EH (cell line): ENCODE measurements around the gene LIFR.

Source experiments
- DNase-seq: peaks from one replicate; pipeline ENCODE4 v3.0.0-alpha.2; 2015; ENCODE audit warnings: low read depth

The LIFR gene

DNA sequence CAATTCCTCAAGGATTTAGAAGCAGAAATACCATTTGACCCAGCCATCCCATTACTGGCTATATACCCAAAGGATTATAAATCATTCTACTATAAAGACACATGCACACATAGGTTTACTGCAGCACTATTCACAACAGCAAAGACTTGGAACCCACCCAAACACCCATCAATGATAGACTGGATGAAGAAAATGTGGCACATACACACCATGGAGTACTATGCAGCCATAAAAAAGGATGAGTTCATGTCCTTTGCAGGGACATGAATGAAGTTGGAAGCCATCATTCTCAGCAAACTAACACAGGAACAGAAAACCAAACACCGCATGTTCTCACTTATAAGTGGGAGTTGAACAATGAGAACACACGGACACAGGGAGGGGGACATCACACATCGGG is 39.8 kb downstream of the LIFR start:
- DNase-seq = peak; percentile 19

DNA sequence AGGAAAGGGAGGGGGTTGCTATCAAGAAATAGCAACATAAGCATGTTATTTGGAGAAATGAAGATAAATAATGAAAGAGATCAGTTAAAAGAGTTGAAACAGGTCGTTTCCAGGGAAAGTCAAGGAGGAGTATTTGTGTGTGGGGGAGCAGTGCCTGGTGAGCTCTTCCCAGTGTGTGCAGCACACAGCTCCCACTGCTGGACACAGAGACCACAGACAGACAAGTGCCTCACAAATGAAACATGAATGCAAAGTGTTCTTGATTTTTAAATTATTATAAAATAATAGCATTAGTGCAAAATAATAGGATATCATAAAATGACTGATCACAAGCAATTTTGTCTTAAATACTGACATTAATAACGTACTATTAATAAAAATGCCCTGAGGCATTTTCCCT is 40.8 kb downstream of the LIFR start:
- DNase-seq = peak; percentile 52

DNA sequence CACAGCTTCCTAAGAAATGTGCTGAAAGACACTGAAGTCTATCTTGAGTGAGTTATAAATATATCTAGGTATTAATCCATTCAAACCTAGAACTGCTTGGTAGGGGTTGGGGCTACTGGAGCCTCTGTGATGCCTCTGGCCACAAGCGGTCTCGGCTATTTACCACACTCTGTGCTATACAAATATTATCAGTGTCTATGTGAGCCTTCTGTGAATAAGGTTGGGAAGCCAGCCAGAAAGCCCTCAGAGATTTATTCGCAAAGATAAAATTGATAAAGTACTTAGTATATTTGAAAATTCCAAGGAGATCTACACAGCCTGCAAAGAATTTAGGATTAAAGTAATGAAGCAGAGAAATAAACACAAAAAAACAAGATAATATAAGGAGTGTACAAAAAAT is 41.4 kb downstream of the LIFR start:
- DNase-seq = no peak

DNA sequence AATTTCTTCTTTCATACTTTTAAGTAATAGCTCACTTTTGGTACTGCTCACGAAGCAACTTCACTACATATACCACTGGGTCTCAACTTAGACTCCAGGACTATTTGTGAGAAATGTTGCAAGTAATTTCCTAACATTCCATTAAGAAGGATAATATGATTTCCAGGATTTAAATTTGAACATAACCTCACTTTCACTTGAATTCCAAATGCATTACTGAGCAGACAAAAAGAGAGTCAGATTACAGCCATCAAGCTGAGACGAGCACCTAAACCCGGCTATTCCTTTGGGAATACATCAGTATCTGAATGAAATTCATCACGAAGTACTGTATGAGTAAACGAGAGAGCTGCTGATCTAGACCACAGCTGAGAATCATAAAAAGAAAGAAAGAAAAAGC is 47.3 kb downstream of the LIFR start:
- DNase-seq = peak; percentile 83

DNA sequence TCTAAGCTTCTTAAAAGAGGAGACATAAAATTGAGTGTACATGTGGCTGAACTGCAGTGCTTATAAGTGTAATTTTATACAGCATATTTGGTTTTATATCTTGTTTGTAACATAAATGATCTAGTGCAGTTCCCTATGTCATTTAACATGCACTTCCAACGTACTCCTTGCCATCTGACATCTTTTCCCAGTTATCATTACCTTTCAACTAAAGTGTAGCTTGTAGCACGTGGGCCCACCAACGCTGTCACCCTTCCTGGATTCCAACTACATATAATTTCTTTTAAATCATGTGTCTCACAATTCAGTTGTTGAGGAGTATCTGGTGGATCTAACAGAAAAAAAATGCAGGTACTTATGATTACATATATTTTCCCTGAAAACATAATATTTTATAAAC is 50.1 kb downstream of the LIFR start:
- no peak for DNase-seq

DNA sequence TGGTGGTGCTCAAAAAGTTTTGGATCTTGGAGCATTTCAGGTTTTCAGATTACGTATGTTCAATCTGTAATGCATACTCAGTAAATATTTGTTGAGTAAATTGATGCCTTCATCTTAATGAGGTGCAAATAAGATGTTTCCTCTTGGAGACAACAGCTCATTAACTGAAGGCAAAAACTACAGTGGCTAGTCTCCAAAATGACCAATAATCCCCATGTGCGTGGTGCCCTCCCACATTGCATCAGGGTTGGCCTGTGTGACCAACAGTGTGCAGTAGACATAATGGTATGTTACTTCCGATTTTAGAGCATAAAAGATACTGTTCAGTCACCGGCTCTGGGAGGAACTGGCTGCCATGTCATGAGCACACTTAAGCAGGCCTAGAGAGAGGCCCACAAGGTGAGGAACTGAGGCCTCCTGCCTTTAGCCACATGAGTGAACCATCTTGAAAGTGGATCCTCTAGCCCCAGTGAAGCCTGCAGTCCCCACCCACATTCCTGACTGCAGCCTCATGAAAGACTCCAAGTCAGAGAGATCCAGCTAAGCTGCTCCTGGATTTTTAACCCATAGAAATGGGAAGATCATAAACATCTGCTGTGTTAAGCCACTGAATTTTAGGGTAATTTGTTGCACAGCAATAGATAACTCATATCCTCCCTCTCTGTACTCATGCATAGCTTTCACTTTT is 55.7 kb downstream of the LIFR start:
- peak; percentile 73 for DNase-seq

DNA sequence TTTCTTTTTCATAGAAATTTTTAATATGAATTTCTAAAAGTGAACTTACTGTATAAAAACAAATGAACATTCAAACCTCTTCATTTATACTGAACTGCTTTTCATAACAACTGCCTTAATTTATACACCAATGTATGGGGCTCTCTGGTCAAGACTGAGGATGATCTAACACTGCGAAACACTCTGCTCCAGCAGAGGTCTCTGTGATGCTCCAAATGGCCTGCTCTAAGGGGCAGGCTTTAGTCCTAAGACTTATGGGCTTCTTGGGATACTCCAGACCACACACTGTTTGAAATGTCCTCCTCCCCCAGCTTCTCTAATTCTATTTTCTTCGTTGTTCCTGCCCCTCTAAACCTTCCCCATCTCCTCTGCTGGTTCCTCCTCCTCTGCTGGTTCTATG is 58.5 kb downstream of the LIFR start:
- peak; percentile 39 for DNase-seq

DNA sequence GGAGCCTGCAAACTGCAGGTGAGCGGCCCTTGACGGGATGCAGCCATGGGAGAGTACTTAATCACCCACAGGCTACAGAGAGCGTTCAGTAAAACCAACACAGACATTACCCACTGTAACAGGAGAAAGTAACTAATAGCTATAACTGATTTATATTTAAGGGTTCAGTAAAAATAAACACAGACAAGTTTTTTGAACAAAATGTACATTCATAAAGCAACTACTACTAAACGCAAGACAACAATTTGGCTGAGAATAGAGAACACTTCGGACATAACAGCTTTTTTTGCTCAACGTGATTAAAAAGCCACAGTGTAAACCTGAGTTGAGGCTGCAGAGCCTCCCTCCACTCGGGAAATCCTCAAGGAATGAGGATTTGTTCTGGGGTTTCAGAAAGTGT is 61.7 kb downstream of the LIFR start:
- no peak for DNase-seq

DNA sequence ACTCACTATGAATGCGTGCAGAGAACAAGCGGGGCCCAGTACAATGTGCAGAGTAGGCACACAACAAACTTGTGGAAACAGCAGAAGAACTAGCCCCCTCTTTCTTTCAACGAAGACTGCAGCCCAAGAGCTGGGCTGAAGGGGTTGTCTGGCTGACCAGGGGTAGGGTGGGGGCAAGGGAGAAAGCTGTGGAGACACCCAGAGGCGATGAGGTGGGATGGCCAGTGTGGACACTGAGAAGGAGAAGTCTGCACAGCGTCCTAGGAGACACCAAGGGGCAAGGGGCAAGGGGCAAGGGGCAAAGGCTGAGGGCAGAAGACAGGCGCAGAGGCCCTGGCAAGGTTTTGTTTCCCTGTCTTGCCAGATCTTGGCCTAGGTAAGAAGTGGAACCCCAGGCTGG is 62.3 kb downstream of the LIFR start:
- no peak for DNase-seq

DNA sequence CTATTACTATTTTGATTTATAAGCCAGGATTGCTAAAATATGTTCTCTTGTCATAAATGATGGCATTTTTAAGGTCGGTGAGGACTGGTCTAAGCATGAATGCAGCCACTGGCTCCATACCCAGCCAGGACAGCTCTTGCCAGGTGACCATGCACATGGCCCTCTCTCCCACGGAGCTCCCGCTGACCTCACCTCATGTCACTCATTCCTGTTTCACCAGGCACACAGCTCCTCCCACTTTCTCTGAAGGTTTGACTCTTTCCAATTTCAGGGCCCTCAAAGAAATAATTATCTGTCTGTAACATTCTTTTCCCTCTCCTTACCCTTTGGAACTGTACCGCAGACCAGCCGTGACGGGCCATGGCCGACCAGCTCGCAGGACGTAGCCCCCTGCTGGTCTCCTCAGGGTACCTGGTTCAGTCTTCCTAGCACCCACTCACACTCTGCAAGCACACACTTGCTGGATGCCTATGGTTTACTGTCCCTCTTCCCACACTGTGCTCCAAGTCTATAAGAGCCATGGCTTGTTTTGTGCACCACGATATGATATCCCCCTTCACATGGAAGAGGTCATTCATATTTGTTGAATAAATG is 72.5 kb downstream of the LIFR start:
- DNase-seq = no peak

DNA sequence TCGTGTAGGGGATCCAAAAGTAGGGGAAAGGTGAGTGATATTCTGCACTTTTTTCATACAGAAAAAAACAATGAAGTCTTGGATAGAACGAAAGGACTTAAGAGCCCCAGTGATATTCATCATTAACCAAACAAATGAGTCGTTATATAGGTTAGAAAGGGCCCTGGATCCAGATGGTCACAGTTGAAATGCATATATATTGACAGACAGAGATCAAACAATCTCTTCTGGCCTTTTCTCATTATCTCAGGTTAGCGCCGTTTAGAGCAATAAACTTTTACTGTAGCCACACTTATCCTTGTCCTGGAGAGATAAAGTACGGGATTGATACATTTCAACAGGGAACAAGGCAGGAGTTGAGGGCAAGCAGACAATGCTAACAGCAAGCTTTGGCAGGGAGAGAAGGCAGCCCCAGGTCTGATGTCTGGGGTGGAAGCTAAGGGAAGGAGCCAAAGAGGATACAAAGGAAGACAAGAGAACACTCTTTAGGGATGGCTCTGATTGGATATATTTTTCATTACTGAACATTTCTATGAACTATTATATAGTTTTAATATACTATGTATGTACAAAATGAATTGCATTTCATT is 77.0 kb downstream of the LIFR start:
- DNase-seq = no peak

DNA sequence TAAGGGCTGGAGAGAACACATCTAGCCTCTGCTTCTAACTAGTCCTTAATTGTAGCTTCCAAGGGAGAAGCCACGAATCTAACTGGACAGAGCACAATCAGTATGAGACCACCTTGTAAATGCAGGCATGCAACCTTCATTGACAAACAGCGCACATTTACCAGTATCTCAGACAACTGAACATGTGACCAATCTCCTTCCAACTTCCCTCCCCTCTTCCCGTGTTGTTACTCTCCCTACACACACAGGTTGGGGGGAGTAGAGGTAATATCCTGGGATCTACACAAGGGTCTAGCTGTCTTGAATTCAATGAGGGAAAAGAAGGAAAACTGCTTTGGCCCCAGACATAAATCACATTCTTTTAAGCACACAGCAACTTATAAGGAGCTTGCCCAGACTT is 77.6 kb downstream of the LIFR start:
- DNase-seq = no peak

DNA sequence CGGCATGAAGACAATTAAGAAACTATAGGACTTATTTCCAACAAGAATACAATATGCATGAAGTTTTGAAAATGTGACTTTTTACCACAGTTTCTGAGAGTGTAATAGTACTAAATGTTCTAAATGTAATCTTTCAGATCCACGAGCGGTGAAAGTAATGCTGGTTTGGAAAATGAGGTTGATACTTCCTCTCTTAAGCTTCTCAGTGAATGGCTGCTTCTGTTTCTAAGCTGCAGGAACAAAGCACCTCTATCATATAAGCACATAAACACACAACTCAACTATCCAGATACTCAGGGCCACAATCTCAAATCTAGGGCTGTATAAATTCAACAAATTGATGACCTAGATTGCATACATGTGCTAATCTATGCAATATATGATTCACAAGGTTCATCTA is 78.3 kb downstream of the LIFR start:
- no peak for DNase-seq

DNA sequence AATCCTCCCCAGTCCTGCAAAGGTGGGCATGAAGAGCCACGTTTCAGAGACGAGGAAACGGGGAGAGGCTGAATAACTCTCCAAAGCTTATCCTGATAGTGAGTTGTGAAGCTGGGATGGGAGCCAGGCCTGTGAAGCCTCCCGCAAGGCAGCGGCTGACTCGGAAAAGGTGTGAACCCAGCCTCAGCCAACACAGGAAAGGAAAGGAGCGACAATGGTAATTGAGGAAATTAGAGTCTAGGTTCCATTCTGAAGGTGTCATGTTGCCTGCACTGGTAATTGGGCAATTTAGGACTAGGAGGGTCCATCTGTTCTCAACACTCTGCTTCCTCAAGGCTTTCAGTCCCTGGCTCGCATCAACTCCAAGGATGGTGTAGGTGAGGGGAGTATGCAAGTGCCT is 83.4 kb downstream of the LIFR start:
- no peak for DNase-seq

DNA sequence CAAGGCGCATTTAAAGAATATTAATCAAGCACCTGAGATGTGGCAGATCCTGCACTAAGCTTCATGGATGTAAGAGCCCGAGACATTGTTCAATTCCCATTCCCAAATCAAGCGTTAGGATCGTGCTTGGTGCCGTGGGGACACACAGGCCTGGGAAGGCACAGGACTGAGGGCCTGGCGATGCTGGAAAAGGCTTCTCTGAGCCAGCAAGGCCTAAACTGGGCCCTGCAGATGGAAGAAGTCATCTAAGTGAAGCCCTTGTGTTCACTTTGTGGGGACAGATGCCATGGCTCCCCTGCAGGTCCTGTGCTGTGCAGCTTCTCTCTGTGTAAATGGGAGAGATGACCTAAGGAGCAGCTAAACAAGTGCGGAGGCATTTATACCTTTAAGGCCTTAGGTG is 83.9 kb downstream of the LIFR start:
- DNase-seq = no peak

DNA sequence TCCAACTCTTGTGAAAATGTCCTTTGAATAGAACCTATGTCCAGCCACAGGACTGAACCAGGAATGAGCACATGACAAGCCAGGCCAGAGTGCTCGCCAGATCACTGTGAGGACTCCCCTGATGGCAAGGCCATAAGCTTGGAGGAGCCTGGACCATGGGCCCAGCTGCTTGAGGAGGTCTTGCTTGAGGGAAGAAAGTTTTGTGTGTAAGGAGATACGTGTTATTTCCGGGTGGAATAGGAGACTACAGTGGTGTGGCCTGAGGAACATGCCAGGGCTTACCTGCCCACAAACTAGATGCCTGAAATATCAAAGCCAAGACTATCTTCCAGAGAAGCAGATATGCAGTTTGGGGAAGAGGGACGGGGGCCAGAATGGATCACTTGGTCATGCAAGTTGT is 84.7 kb downstream of the LIFR start:
- no peak for DNase-seq

DNA sequence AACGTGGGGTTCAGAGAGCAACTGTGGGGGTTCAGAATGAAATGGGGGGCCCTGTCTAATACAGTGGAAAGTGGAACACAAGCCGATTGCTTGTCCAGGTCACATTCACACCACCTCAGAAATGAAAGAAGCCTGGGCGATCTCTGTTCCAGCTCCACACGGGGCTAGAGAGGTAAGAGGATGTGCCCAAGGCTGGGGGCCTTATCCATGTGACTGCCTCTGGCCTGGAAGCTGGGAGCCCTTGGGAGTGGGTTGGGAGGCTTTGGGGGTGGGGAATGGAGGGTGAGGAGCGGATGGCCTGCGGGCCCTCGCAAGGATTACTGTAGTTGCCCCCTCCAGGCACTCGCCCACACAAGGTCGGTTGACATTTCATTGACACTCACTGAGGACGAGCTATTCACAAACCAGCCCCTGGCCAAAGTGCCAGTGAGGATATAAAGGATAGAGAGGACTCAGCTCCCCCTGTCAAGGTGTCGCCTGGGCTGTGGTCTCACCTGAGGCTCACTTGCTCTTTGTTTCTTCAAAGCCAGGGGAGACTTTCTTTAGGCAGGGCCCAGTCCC is 86.7 kb downstream of the LIFR start:
- DNase-seq = no peak

DNA sequence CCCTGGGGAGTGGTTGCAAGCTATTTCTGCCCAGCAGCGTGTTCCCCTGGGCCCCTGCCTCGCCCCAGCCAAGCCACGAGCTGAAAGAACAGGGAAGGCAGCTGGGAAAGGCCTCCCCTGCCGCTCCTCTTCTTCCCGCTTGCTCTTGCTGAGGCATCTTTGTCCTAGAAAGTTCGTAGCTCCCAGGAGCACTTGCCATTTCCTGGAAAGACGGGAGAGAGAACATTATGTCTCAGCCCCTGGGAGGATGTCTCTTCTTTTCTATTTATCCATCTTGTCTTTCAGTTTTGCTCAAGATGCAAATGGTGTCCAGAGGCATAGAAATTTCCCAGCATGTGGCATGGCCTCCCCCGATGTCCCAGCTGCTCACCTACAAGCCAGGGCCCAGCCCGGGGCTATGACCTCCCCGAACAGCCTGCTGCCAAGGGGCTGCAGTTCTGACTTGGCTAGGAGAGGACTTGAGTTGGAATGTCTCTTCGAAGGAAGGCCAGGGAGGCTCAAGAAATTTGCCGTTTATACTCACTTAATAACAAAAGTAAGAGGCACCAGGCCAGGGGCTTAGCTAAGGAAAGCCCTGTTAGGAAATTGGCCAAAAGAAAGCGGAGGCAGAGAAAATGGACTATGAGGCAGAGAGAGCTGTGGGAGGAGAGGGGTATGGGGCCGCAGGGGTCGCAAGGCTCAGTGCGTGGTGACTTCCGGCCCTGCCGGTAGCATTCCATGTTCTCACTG is 87.3 kb downstream of the LIFR start:
- DNase-seq = no peak

DNA sequence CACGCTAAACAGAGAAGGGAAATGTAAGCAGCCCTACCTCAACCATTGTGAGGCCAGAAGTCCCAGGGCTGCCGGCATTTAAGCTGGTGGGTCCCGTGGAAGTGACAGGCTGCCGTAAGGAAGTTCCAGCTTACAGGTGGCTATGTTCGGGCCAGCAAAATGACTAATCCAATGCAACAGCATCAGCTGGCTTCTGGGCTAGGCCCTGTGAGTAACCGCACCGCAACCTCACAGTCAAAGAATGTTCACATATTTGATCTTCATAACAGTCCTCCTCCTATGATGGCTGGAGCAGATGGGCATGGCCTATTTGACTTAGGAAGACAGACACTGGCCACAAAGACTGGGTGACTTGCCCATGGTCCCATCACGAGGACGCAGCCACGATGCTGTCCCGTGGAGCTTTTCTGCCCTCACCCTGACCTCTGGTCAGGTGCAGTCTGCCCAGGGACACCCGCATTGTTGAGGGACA is 88.2 kb downstream of the LIFR start:
- DNase-seq = peak; percentile 93

DNA sequence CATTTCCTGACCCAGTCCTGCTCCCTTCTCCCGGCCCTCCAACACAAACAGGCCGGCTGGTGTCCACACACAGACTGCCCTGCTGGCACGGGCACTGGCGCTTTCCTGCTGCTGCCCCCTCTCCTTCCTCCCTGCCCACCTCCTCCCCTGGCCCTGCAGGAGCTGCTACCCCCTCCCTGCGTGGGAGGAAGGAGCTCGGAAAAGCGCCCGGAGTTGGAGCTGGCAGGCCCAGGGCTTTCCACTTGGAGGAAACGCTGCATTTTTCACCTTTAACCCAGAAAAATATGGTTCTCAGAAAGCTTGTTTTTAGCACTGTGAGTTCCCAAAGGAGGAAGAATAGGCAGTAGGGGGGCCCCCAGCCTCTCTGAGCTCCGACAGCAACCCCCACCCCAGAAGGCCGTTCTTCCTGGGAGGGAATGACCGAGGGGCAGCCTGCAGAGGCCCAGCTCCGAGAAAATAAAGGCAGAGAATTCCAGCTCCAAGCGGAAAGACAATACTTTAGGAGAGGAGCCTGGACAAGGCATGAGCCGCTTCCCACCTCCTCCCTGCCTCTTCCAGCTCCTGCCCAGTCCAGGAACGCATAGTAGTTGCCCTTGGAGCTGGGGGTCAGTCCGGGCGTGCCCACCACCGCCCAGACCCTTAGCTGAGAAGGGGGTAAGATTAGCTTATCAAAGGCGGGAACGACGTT is 88.9 kb downstream of the LIFR start:
- peak; percentile 57 for DNase-seq

DNA sequence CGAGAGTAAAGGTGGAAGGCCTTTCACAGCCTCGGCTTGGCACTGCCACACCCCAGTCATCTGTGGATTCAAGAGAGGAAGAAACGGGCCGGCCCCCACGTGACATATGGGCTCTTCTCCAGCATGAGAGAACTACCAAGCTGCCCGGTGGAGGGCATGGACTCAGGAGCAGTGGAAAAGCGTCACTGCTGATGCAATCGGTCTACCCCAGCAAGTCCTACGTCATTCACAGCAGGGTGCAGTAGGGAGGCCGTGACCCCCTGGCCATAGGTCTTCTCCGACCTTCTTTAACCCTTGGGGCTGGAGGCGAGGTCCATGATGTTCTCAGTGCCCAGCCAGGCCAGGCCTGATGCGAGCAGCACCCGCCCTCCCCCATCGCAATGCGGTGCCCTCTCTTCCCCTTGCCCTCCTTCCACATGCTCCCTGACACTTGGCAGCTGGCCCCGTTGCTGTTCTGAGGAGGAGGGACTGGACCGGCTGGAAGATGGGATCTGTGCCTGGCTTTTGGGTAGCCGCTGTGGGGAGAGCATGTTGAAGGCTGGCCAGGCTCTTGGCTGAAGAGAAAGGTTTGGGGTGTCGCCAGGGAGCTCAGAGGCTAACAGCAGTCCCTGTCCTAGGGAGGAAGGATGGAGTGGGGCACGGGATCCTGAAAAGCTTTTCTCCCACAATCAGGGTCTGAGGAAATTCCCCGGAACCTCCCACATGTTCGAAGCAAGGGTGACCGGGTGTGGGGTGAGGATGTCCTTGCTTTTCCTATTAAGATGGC is 89.8 kb downstream of the LIFR start:
- no peak for DNase-seq
